DOHH2 (cell line): ENCODE measurements around the gene ATP1A1.

Experiments
- EZH2phosphoT487 ChIP-seq: fragments of 200-600 bp; sonication (generic); IDR thresholded peaks from 2 replicates; pipeline ENCODE4 v1.6.1; 2017; ENCODE audit warnings: borderline replicate concordance, mild to moderate bottlenecking, antibody characterized with exemption, low read length, moderate library complexity, mixed read lengths
- TF ChIP-seq, protein P1 (sequence below): fragments of 200-600 bp; sonication (generic); IDR thresholded peaks from one replicate; pipeline ENCODE4 v1.5.1; 2014; ENCODE audit warnings: antibody characterized with exemption, mild to moderate bottlenecking, low read depth, low read length; ENCODE audit not compliant: poor library complexity, severe bottlenecking

GRCh38 chr1:116404699-116405098 is 31.7 kb downstream of the ATP1A1 start:
- TF ChIP-seq, protein P1, sequence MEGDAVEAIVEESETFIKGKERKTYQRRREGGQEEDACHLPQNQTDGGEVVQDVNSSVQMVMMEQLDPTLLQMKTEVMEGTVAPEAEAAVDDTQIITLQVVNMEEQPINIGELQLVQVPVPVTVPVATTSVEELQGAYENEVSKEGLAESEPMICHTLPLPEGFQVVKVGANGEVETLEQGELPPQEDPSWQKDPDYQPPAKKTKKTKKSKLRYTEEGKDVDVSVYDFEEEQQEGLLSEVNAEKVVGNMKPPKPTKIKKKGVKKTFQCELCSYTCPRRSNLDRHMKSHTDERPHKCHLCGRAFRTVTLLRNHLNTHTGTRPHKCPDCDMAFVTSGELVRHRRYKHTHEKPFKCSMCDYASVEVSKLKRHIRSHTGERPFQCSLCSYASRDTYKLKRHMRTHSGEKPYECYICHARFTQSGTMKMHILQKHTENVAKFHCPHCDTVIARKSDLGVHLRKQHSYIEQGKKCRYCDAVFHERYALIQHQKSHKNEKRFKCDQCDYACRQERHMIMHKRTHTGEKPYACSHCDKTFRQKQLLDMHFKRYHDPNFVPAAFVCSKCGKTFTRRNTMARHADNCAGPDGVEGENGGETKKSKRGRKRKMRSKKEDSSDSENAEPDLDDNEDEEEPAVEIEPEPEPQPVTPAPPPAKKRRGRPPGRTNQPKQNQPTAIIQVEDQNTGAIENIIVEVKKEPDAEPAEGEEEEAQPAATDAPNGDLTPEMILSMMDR: no peak
- TF ChIP-seq EZH2phosphoT487: no peak
